ENCODE data around the gene RPS6KB1. TPM values are rescaled to one million over a fixed set of nuclear protein-coding genes. Genes with fewer than 3 reads are reported as not detected.
"Not testable (repeated sequence)": the region's sequence is repeated elsewhere in the genome, so short reads cannot be mapped to it uniquely, and the experiment has no call there.

Gene RPS6KB1
- total RNA-seq, 1 donor from 2014 or later, result 22.3 TPM

- ATAC-seq (ENCODE audit: poor library complexity) (peak; percentile 59), DNase-seq (no peak)
- intact Hi-C loops (cut with DNase I), result no loop called here
Observed at GRCh38 chr17:59914274-59914854, 21.4 kb downstream of the RPS6KB1 start.

DNA sequence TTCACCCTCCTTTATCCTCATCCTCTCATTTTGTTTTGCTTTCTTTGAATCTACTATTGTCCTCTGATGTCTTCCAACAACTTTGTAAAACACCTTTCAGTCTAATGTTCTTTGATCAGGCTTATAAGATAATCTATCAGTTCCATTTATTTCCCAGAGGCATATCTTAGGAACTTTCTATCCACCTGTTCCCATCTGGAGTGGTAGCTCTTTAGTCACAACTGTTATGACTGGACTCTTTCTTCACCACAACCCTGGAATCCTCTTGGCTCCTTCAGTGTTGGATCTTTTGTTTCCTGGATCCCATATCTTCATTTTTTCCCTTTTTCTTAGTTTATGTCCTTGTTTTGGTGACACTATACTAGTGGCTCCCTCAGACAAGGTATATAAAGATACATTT, 23.5 kb downstream of the RPS6KB1 start:
- intact Hi-C loops (cut with DNase I), result no loop called here
- ATAC-seq (ENCODE audit: poor library complexity), result no peak

DNA sequence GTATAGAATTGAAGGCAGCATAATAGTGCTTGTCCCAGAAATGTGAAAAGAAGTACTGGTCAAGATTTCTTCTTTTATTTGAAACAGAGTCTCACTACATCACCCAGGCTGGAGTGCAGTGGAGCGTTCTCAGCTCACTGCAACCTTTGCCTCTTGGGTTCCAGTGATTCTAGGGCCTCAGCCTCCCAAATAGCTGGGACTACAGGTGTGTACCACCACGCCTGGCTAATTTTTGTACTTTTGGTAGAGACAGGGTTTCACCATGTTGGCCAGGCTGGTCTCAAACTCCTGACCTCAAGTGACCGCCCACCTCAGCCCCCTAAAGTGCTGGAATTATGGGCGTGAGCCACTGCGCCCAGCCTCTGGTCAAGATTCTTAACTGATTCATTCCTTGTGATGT, 27.7 kb downstream of the RPS6KB1 start:
- DNase-seq; ATAC-seq (ENCODE audit: poor library complexity); intact Hi-C loops (cut with DNase I): not testable (repeated sequence)

More for the DNA sequence above, 23.5 kb downstream of the RPS6KB1 start:
- DNase-seq, result no peak

DNA sequence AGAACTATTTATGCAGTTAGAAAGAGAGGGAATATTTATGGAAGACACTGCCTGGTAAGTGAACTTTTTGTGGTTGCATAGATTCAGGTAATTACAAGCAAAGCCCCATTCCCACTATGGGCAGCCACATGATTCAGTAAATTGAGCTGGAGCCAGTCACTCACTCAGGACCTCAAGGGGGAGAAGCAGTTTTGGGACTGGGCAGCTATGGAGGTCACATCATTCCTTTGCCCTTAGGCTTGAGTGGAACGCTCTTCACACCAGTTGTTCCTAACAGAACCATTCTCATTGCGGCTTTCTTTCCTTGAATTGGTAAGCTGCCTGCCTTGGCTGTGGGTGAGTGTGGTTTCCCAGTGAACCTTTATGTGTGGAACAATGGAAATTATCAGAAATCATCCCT, 37.2 kb downstream of the RPS6KB1 start:
- ATAC-seq (ENCODE audit: poor library complexity); DNase-seq: not testable (repeated sequence)
- intact Hi-C loops (cut with DNase I), result loop anchor here (10.0 kb wide), 1 partner anchor 265 kb away; no protein-coding TSS in a partner anchor

DNA sequence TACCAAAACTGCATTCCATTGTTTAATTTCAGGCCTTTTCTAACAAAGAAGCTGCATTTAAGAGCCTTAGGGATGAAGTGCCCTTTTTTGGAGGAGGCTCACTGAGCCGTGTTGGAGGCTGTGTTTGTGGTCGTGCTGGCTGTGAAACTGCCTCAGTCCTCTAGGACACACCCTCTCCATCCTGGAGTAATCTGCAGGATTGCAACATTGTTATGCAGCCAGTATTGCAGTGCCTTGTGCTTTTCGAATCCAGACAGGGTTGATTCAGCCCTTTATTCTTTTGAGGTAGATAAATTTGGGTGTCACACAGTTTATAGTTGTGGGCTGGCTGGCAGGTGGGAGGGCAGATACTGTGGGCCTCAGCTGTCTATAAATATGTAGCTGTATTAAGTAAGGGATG, 37.8 kb downstream of the RPS6KB1 start:
- intact Hi-C loops (cut with DNase I), result loop anchor here (10.0 kb wide), 1 partner anchor 266 kb away; no protein-coding TSS in a partner anchor
- DNase-seq; ATAC-seq (ENCODE audit: poor library complexity): not testable (repeated sequence)

- intact Hi-C loops (cut with DNase I), result loop anchor here (10.0 kb wide), 1 partner anchor 269 kb away; no protein-coding TSS in a partner anchor
- ATAC-seq (ENCODE audit: poor library complexity), result not testable (repeated sequence)
Observed at GRCh38 chr17:59933317-59933716, 40.4 kb downstream of the RPS6KB1 start.

DNA sequence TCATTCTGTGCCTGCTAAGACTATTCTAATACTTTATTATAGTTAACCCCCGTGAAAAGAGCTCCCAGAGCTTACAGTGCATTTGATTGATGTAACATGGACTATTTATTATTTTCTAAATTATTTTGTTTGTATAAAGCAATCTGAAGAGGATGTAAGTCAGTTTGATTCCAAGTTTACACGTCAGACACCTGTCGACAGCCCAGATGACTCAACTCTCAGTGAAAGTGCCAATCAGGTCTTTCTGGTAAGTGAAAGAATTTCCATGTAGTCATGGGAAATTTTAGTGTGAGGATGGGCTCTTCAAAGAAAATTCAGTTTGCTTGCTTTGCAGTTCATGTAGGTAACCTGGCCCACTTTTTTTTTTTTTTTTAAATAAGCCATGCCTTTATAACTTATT, 47.8 kb downstream of the RPS6KB1 start:
- ATAC-seq (ENCODE audit: poor library complexity); DNase-seq; intact Hi-C loops (cut with DNase I): not testable (repeated sequence)

More at GRCh38 chr17:59933317-59933716, 40.4 kb downstream of the RPS6KB1 start:
- DNase-seq, result not testable (repeated sequence)

DNA sequence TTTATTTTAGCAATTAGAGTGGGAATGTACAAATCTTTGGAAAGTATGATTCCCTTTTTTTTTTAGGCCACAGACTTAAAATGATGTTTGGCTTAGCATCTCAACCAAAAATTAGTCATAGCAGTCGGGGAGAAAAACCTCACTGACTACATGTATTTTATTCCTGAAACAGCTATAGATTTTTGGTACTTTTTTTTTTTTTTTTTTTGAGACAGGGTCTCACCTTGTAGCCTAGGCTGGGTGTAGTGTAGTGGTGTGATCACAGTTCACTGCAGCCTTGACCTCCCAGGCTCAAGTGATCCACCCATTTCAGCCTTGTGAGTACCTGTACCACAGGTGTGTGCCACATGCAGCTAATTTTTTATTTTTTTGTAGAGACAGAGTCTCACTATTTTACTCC, 48.2 kb downstream of the RPS6KB1 start:
- DNase-seq (no peak), ATAC-seq (ENCODE audit: poor library complexity) (no peak)
- intact Hi-C loops (cut with DNase I), result no loop called here

- DNase-seq; intact Hi-C loops (cut with DNase I); ATAC-seq (ENCODE audit: poor library complexity): not testable (repeated sequence)
Observed at GRCh38 chr17:59946433-59946832, 53.5 kb downstream of the RPS6KB1 start.

GRCh38 chr17:59947310-59947709, 54.4 kb downstream of the RPS6KB1 start:
- DNase-seq; ATAC-seq (ENCODE audit: poor library complexity); intact Hi-C loops (cut with DNase I): not testable (repeated sequence)

- DNase-seq, result no peak
- intact Hi-C loops (cut with DNase I), result no loop called here
- no peak for ATAC-seq (ENCODE audit: poor library complexity)
Observed at GRCh38 chr17:59950049-59950448, 57.1 kb downstream of the RPS6KB1 start.

GRCh38 chr17:59954856-59955255, 61.9 kb downstream of the RPS6KB1 start:
- no peak for ATAC-seq (ENCODE audit: poor library complexity)
- DNase-seq, result no peak
- intact Hi-C loops (cut with DNase I), result no loop called here

DNA sequence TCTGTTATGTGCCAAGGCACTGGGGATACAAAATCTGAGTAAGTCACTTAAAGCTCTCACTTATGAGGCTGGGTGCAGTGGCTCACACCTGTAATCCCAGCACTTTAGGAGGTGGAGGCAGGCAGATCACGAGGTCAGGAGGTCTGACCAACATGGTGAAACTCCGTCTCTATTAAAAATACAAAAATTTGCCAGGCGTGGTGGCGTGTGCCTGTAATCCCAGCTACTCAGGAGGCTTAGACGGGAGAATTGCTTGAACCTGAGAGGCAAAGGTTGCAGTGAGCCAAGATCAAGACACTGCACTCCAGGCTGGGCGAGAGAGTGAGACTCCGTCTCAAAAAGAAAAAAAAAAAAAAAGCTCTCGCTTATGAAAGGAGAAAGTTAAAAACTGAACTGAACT, 66.7 kb downstream of the RPS6KB1 start:
- intact Hi-C loops (cut with DNase I), result not testable (repeated sequence)

GRCh38 chr17:59962739-59963318, 69.9 kb downstream of the RPS6KB1 start:
- intact Hi-C loops (cut with DNase I), result no loop called here
- ATAC-seq (ENCODE audit: poor library complexity), result no peak

More for the DNA sequence above, 66.7 kb downstream of the RPS6KB1 start:
- not testable (repeated sequence) for ATAC-seq (ENCODE audit: poor library complexity); DNase-seq

DNA sequence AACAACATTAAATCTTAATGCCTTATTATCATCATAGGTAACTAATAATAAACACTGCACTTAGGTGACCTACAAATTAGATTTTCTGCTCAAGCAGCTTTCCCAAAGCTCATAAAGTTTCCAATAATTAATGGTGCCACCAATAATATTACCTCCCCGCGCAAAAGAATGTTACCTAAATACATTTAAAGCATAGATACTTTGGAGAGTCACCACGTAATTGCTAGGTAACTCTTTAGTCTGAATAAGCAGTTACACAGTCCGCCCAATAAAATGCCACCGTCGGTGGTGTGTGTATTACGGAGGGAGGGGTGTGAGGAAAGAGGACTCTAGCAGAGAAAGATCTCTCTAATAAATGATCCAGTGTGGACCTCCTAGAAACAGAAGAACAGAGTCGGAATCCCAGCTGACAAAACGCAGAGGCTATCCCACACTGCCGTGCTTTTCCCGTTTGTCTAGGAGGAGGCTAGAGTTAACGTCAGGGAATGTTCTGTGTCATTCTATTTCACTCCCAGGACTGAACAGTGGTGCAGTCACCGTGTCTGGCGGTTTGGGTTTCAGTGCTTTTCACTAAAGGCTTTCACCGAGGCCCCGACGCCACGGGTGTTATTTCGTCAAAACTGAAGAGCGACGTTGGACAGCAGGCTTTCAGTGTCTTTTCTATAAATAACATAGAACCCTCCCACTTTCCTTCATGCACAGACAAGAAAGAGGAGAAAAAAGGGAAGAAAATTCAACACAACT, 71.0 kb downstream of the RPS6KB1 start:
- intact Hi-C loops (cut with DNase I), result no loop called here
- DNase-seq (peak; percentile 60), ATAC-seq (ENCODE audit: poor library complexity) (peak; percentile 51)

More at GRCh38 chr17:59962739-59963318, 69.9 kb downstream of the RPS6KB1 start:
- DNase-seq, result no peak

DNA sequence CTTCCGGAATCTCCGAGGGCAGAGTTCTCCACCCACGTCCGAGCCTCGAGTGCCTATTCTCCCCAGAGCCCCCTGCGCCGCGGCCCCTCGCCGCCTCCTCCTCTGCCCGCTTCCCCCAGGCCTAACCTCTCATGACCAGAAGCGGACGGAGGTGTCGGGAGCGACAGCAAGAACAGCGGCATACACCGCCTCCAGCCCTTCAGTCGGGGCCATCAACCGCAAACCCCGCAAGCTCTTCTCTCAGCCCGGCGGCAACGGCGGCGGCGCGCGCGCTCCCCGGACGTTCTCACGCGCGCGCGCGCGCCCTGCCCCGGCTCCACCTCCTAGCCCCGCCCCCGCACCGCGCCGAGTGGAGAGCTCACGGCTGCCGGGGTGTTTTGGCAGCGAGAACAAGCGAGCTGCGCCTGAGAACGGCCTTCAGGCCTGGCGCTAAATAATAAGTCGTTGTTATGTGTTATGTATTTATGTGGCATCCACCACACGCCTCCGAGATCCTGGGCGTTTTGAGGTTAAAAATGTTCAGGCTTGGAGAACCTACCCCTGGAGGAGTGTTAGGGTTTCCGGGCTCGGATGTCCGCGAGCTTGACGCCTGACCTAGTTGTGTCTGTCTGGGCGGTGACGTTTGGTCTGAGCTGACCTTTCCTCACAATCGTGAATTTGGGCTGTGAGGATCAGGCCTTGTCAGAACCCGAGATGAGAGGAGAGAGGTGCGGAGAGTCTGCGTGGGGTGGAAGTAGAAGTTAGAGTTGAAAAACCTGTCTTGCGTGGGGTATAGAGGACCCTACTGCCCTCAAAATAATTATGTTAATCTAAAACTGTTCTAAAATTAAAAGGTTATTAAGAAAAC, 71.8 kb downstream of the RPS6KB1 start, which contains the start of gene RNFT1:
RNFT1 (minus strand) TSS at position 259 of the 847 bp plus-strand sequence; CDS start at position 182, 77 bp downstream.
- DNase-seq (peak; percentile 96), ATAC-seq (ENCODE audit: poor library complexity) (peak; percentile 99)
- intact Hi-C loops (cut with DNase I), result no loop called here

GRCh38 chr17:59971771-59972170, 78.8 kb downstream of the RPS6KB1 start:
- ATAC-seq (ENCODE audit: poor library complexity); DNase-seq; intact Hi-C loops (cut with DNase I): not testable (repeated sequence)

- DNase-seq (no peak), ATAC-seq (ENCODE audit: poor library complexity) (no peak)
Observed at GRCh38 chr17:59972778-59973177, 79.9 kb downstream of the RPS6KB1 start.

More at GRCh38 chr17:59972778-59973177, 79.9 kb downstream of the RPS6KB1 start:
- intact Hi-C loops (cut with DNase I), result no loop called here
